HepG2 (cell line): Measurements from ENCODE around the gene ADCY7. TPM values are rescaled to one million over a fixed set of nuclear protein-coding genes. Genes with fewer than 3 reads are reported as not detected.

ENCODE experiments used
- DZIP1 ChIP-seq: sonication (generic); formaldehyde crosslinking; IDR thresholded peaks from 2 replicates; pipeline ENCODE4 v1.5.0; 2020; ENCODE audit warnings: mild to moderate bottlenecking, missing genetic modification reagents
- IKZF5 ChIP-seq: IDR thresholded peaks from 2 replicates; pipeline ENCODE4 v1.6.1; 2018; ENCODE audit warnings: missing genetic modification reagents, mild to moderate bottlenecking, missing compliant biosample characterization
- MTA1 ChIP-seq: sonication (generic); formaldehyde crosslinking; IDR thresholded peaks from 2 replicates; pipeline ENCODE4 v1.4.0; 2020; ENCODE audit warnings: missing genetic modification reagents, mild to moderate bottlenecking, borderline replicate concordance
- MTERF4 ChIP-seq: sonication (generic); formaldehyde crosslinking; IDR thresholded peaks from 2 replicates; pipeline ENCODE4 v1.8.0; 2023; ENCODE audit warnings: mild to moderate bottlenecking, missing genetic modification reagents
- PAF1 ChIP-seq: IDR thresholded peaks from 2 replicates; pipeline ENCODE4 v1.6.1; 2016; ENCODE audit warnings: missing genetic modification reagents, missing compliant biosample characterization
- SOX6 ChIP-seq, 2 experiments: fragments of 450-650 bp in 1 of 2; sonication (generic) in 1 of 2; formaldehyde crosslinking in 1 of 2; IDR thresholded peaks; 2 replicates each; pipeline versions ENCODE4 v1.4.0 to v1.6.1; 2017 to 2020; ENCODE audit warnings: antibody characterized with exemption in 1 of 2, mild to moderate bottlenecking in 1 of 2, missing genetic modification reagents in 1 of 2
- ZBTB26 ChIP-seq: IDR thresholded peaks from 2 replicates; pipeline ENCODE4 v1.6.1; 2016; ENCODE audit warnings: missing compliant biosample characterization, missing genetic modification reagents, borderline replicate concordance
- ZC3H4 ChIP-seq: sonication (generic); formaldehyde crosslinking; IDR thresholded peaks from 2 replicates; pipeline ENCODE4 v1.4.0; 2020; ENCODE audit warnings: missing genetic modification reagents, borderline replicate concordance
- ZNF281 ChIP-seq: sonication (generic); formaldehyde crosslinking; IDR thresholded peaks from 2 replicates; pipeline ENCODE4 v1.4.0; 2020; ENCODE audit warnings: missing genetic modification reagents, borderline replicate concordance
- ZNF484 ChIP-seq: sonication (generic); formaldehyde crosslinking; IDR thresholded peaks from 2 replicates; pipeline ENCODE4 v1.5.1; 2020; ENCODE audit warnings: mild to moderate bottlenecking, low read depth, missing genetic modification reagents, borderline replicate concordance
- ZNF740 ChIP-seq: sonication (generic); formaldehyde crosslinking; IDR thresholded peaks from 2 replicates; pipeline ENCODE4 v1.4.0; 2020; ENCODE audit warnings: missing genetic modification reagents
- ZNF746 ChIP-seq: sonication (generic); formaldehyde crosslinking; IDR thresholded peaks from 2 replicates; pipeline ENCODE4 v1.8.0; 2022; ENCODE audit warnings: mild to moderate bottlenecking, missing genetic modification reagents
- polyA plus RNA-seq, 8 experiments: library from polyadenylated mRNA; depleted of rRNA in 3 of 8; stranded (reverse) in 7 of 8; unstranded in 1 of 8; fragments of >200 nt; fragmentation: Illumina TruSeq in 4 of 8; extraction: Trizol in 4 of 8; gene quantifications; 2 replicates each; pipeline versions ENCODE4 v1.2.1 to v1.2.3, GENCODE V29; 2011 to 2016; ENCODE audit warnings: low read depth in 4 of 8, missing spikeins in 1 of 8, mixed read lengths in 1 of 8; ENCODE audit not compliant: insufficient read depth in 1 of 8
- total RNA-seq, 5 experiments: library from RNA; depleted of rRNA; stranded (reverse); fragments of >200 nt; fragmentation: Illumina TruSeq; extraction: Trizol; gene quantifications; 2 replicates each; pipeline ENCODE4 v1.2.3, GENCODE V29; 2016; ENCODE audit warnings: low read depth in 1 of 5

Gene ADCY7
- total and polyA plus RNA-seq, 2 of the 13 experiments (the other 11 are each of a cell fraction or from before 2014, with no cell fraction given), result 2.2 to 4.3 TPM

- TF ChIP-seq ZNF740 (CRISPR knock-in tag) (no peak), ZNF484 (CRISPR knock-in tag) (no peak), ZBTB26 (CRISPR knock-in tag) (no peak), MTA1 (CRISPR knock-in tag) (no peak), SOX6 (IDR thresholded peaks at IDR 0.05) (no peak), SOX6 (CRISPR knock-in tag; IDR thresholded peaks at IDR 0.05) (0 out of 2 replicates have a peak, but pooled peaks have one; percentile 24), ZNF746 (CRISPR knock-in tag) (no peak), DZIP1 (no peak), ZC3H4 (CRISPR knock-in tag) (no peak; the same call in 1 of the 2 replicates), IKZF5 (no peak), PAF1 (CRISPR knock-in tag) (no peak), MTERF4 (CRISPR knock-in tag) (no peak), ZNF281 (CRISPR knock-in tag) (no peak)
These were observed 6.8 kb upstream of the ADCY7 start (continued) for GRCh38 chr16:50259334-50260205.
